Immature natural killer cell (primary cell): ENCODE measurements around the gene TCF19. TPM values are rescaled to one million over a fixed set of nuclear protein-coding genes. Genes with fewer than 3 reads are reported as not detected.

Experiments used
- DNase-seq, 3 donors: peaks; one replicate each; pipeline ENCODE4 v3.0.0; 2022; ENCODE audit warnings: mixed read lengths in 1 of 3
- H3K27ac Mint-ChIP-seq, 6 donors: one replicate each; pipeline ENCODE4 v1.8.0; 2020; ENCODE audit warnings: mixed read lengths in 6 of 6, mild to moderate bottlenecking in 5 of 6, inconsistent platforms in 4 of 6, moderate library complexity in 3 of 6
- H3K27me3 Mint-ChIP-seq, 3 donors: one replicate each; pipeline ENCODE4 v1.8.0; 2020 to 2021; ENCODE audit warnings: low read depth in 3 of 3, mild to moderate bottlenecking in 3 of 3, mixed read lengths in 3 of 3, moderate library complexity in 3 of 3, inconsistent platforms in 1 of 3
- H3K36me3 Mint-ChIP-seq, 3 donors: one replicate each; pipeline ENCODE4 v1.8.0; 2020; ENCODE audit warnings: mixed read lengths in 3 of 3, inconsistent platforms in 2 of 3, mild to moderate bottlenecking in 2 of 3
- H3K4me1 Mint-ChIP-seq, 2 donors: one replicate each; pipeline ENCODE4 v1.8.0; 2020; ENCODE audit warnings: inconsistent platforms in 2 of 2, mild to moderate bottlenecking in 2 of 2, mixed read lengths in 2 of 2, moderate library complexity in 1 of 2
- H3K4me3 Mint-ChIP-seq, 5 donors: one replicate each; pipeline ENCODE4 v1.8.0; 2020; ENCODE audit warnings: mild to moderate bottlenecking in 5 of 5, mixed read lengths in 5 of 5, inconsistent platforms in 3 of 5, moderate library complexity in 3 of 5
- H3K9me3 Mint-ChIP-seq, 6 donors: one replicate each; pipeline ENCODE4 v1.8.0; 2020; ENCODE audit warnings: mild to moderate bottlenecking in 6 of 6, mixed read lengths in 6 of 6, inconsistent platforms in 4 of 6, moderate library complexity in 3 of 6
- polyA plus RNA-seq, 3 donors: library from polyadenylated mRNA; unstranded; fragments of 300-500 nt; fragmentation: Illumina TruSeq; gene quantifications; one replicate each; pipeline ENCODE4 v1.2.3, GENCODE V29; 2021

The TCF19 gene
- polyA plus RNA-seq, 3 donors from 2014 or later, result 9.4 to 13.7 (median 12.7) TPM

GRCh38 chr6:31203345-31203979, 45.1 kb downstream of the TCF19 start:
- Mint-ChIP-seq H3K4me3 (peak overlapping the region; percentile 89 to 95 (median 94)), H3K27ac (peak overlapping the region; percentile 95 to 100 (median 98)), H3K27me3 (peaks cover 0 to 4% (median 2%) of the 10 kb centered on the region in 3 donors), H3K9me3 (no peaks in the 10 kb centered on the region), H3K36me3 (peaks cover 0 to 4% (median 3%) of the 10 kb centered on the region in 3 donors), H3K4me1 (peaks cover 50 to 63% of the 10 kb centered on the region in 2 donors)
- peak; percentile 55 to 70 (median 70) for DNase-seq

GRCh38 chr6:31204751-31205145, 46.4 kb downstream of the TCF19 start:
- H3K9me3 Mint-ChIP-seq, result no peaks in the 10 kb centered on the region
- H3K27ac Mint-ChIP-seq, result peak overlapping the region; percentile 95 to 100 (median 98)
- peaks cover 39 to 53% of the 10 kb centered on the region in 2 donors for H3K4me1 Mint-ChIP-seq
- peaks cover 0 to 4% (median 4%) of the 10 kb centered on the region in 3 donors for H3K27me3 Mint-ChIP-seq
- H3K36me3 Mint-ChIP-seq, result peaks cover 0 to 4% (median 3%) of the 10 kb centered on the region in 3 donors
- DNase-seq, result no peak
- H3K4me3 Mint-ChIP-seq, result peak overlapping the region; percentile 89 to 95 (median 94)

- Mint-ChIP-seq H3K36me3 (peaks cover 0 to 4% (median 3%) of the 10 kb centered on the region in 3 donors), H3K4me3 (peak overlapping the region; percentile 38 to 69 (median 49)), H3K9me3 (no peaks in the 10 kb centered on the region), H3K27ac (peak overlapping the region in 5 of 6 donors; percentile 1 to 85 (median 77)), H3K4me1 (peaks cover 37 to 45% of the 10 kb centered on the region in 2 donors), H3K27me3 (peaks cover 0 to 4% (median 4%) of the 10 kb centered on the region in 3 donors)
- DNase-seq, result no peak
Measured at GRCh38 chr6:31205638-31206037, 47.2 kb downstream of the TCF19 start.

- Mint-ChIP-seq H3K27me3 (peaks cover 3 to 6% (median 4%) of the 10 kb centered on the region in 3 donors), H3K4me1 (peaks cover 16 to 21% of the 10 kb centered on the region in 2 donors), H3K27ac (no peak overlapping the region), H3K36me3 (peaks cover 0 to 4% (median 3%) of the 10 kb centered on the region in 3 donors), H3K4me3 (no peak overlapping the region), H3K9me3 (no peaks in the 10 kb centered on the region)
- no peak for DNase-seq
Measured at GRCh38 chr6:31208506-31208905, 50.1 kb downstream of the TCF19 start.

GRCh38 chr6:31209137-31209536, 50.7 kb downstream of the TCF19 start:
- no peaks in the 10 kb centered on the region for H3K9me3 Mint-ChIP-seq
- peaks cover 0 to 4% (median 3%) of the 10 kb centered on the region in 3 donors for H3K36me3 Mint-ChIP-seq
- no peak for DNase-seq
- H3K27ac Mint-ChIP-seq, result no peak overlapping the region
- peaks cover 9 to 15% of the 10 kb centered on the region in 2 donors for H3K4me1 Mint-ChIP-seq
- peaks cover 2 to 6% (median 4%) of the 10 kb centered on the region in 3 donors for H3K27me3 Mint-ChIP-seq
- no peak overlapping the region for H3K4me3 Mint-ChIP-seq

- peaks cover 0 to 8% (median 3%) of the 10 kb centered on the region in 3 donors for H3K36me3 Mint-ChIP-seq
- peaks cover 3 to 7% of the 10 kb centered on the region in 2 donors for H3K4me1 Mint-ChIP-seq
- H3K27me3 Mint-ChIP-seq, result peaks cover 2 to 6% (median 4%) of the 10 kb centered on the region in 3 donors
- no peaks in the 10 kb centered on the region for H3K9me3 Mint-ChIP-seq
- no peak for DNase-seq
- H3K4me3 Mint-ChIP-seq, result no peak overlapping the region
- no peak overlapping the region for H3K27ac Mint-ChIP-seq
Measured at GRCh38 chr6:31210123-31210522, 51.7 kb downstream of the TCF19 start.

GRCh38 chr6:31210741-31211532, 52.5 kb downstream of the TCF19 start:
- DNase-seq, result no peak
- Mint-ChIP-seq H3K27me3 (peaks cover 2 to 6% (median 2%) of the 10 kb centered on the region in 3 donors), H3K4me1 (peaks cover under 1 to 2% of the 10 kb centered on the region in 2 donors), H3K4me3 (no peak overlapping the region), H3K27ac (no peak overlapping the region), H3K9me3 (peaks cover 0 to 1% (median 0%) of the 10 kb centered on the region in 6 donors), H3K36me3 (peaks cover 0 to 10% (median 3%) of the 10 kb centered on the region in 3 donors)

Other genes starting within 250 kb of the TCF19 start
- gene VARS2, start 244.4 kb upstream of the TCF19 start, polyA plus RNA-seq, result 10 to 100 TPM; 12.0 to 17.5 (median 12.6) TPM
- gene SFTA2, start 226.4 kb upstream of the TCF19 start, polyA plus RNA-seq, result not detected
- not detected for gene MUCL3, start 217.6 kb upstream of the TCF19 start, polyA plus RNA-seq
- not detected for gene MUC21, start 174.9 kb upstream of the TCF19 start, polyA plus RNA-seq
- not detected for gene MUC22, start 148.1 kb upstream of the TCF19 start, polyA plus RNA-seq
- not detected for gene C6orf15, start 46.0 kb upstream of the TCF19 start, polyA plus RNA-seq
- not detected for gene PSORS1C1, start 43.8 kb upstream of the TCF19 start, polyA plus RNA-seq
- gene CDSN, start 38.1 kb upstream of the TCF19 start, polyA plus RNA-seq, result not detected
- gene PSORS1C2, start 19.5 kb upstream of the TCF19 start, polyA plus RNA-seq, result not detected
- gene CCHCR1, start 787 bp upstream of the TCF19 start, polyA plus RNA-seq, result 1 to 10 TPM in 2 of 3 donors, under 1 TPM in 1; 0.42 to 6.1 (median 4.8) TPM
- under 1 TPM in 1 of 3 donors, not detected in 2; 0.15 TPM for gene POU5F1, start 12.1 kb downstream of the TCF19 start, polyA plus RNA-seq
- 1,000 to 10,000 TPM; 2,339 to 4,766 (median 4,197) TPM for gene HLA-C, start 113.5 kb downstream of the TCF19 start, polyA plus RNA-seq
- gene HLA-B, start 198.6 kb downstream of the TCF19 start, polyA plus RNA-seq, result over 10,000 TPM in 2 of 3 donors, 1,000 to 10,000 TPM in 1; 9,643 to 11,927 (median 10,594) TPM
- 1 to 10 TPM; 5.7 to 6.9 (median 6.4) TPM for gene MICA, start 245.0 kb downstream of the TCF19 start, polyA plus RNA-seq